Measurements from ENCODE around the gene PHOSPHO1.

DNA sequence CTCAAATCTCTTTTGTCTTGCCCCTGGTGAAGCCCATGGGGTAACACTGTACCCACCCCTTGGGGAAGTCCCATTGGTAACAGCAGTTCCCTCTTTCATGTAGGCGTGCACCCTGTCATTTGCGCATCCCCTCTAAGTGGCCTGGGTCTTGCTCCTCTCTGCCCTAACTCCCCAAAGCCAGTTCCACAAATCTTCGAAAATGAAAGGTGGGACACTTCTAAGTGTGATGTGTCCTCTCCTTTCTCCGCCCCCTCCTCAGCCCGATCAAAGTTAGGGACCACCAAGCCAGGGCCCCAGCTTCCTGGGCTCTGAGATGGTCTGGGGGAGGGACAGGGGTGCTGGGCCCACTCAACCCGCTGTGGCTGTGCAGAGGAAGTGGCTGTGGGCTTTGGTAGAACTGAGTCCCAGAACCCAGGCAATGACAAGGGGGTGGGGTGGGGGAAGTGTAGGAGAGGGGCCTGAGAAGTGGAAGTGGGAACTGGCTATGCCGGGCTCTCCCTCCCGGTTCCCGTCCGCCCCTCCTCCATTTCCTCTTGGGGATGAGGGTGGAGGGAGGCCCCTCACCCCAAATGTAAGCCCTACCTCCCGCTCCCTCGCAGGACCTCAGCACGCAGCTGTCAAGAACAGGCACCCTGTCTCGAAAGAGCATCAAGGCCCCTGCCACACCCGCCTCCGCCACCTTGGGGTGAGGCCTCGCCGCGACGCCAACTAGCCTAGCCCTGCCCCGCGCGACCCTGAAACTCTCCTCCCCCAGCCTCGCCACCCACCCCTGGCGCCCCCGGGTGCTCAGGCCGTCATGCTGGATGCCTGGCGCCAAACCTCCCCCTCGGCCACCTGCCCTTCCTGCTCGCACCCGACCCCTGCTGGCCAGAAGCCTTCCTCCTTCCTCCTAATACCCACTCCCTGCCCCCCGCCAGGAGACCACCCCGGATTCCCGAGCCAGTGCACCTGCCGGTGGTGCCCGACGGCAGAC is 11.4 kb downstream of the PHOSPHO1 start:
- TF ChIP-seq, protein P1, sequence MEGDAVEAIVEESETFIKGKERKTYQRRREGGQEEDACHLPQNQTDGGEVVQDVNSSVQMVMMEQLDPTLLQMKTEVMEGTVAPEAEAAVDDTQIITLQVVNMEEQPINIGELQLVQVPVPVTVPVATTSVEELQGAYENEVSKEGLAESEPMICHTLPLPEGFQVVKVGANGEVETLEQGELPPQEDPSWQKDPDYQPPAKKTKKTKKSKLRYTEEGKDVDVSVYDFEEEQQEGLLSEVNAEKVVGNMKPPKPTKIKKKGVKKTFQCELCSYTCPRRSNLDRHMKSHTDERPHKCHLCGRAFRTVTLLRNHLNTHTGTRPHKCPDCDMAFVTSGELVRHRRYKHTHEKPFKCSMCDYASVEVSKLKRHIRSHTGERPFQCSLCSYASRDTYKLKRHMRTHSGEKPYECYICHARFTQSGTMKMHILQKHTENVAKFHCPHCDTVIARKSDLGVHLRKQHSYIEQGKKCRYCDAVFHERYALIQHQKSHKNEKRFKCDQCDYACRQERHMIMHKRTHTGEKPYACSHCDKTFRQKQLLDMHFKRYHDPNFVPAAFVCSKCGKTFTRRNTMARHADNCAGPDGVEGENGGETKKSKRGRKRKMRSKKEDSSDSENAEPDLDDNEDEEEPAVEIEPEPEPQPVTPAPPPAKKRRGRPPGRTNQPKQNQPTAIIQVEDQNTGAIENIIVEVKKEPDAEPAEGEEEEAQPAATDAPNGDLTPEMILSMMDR (IDR thresholded peaks at IDR 0.05) = peak; percentile 59
- TF ChIP-seq ZFX (IDR thresholded peaks at IDR 0.05; ENCODE audit: borderline replicate concordance) = no peak
